Panc1 (cell line): ENCODE results near the gene FILIP1. TPM values are rescaled to one million over a fixed set of nuclear protein-coding genes. Genes with fewer than 3 reads are reported as not detected.

Source experiments
- ATAC-seq: fragments of 200-7000 bp; cut with Tn5 transposase; 2 replicates; pipeline ENCODE4 v1.9.1; 2020; ENCODE audit warnings: mild to moderate bottlenecking, moderate library complexity
- BruUV-seq: library from RNA; stranded (reverse); fragments of 400-500 nt; replicated peaks from 2 replicates; lab custom pipeline; 2021; lab: Mats Ljungman, UMichigan
- CTCF ChIA-PET: fragments of 300-600 bp; sonication (Branson Sonifier 250); formaldehyde crosslinking; loops from one replicate; lab custom pipeline; 2022; ENCODE audit warnings: antibody characterized with exemption; lab: Charles Lee
- POLR2A ChIA-PET: fragments of 300-600 bp; sonication (Branson Sonifier 250); formaldehyde crosslinking; loops from one replicate; lab custom pipeline; 2022; ENCODE audit warnings: antibody characterized with exemption; lab: Charles Lee
- DNase-seq: peaks from one replicate; pipeline ENCODE4 v3.0.0-alpha.2; 2010; ENCODE audit warnings: low read depth, low spot score
- H3K27ac ChIP-seq: 2 replicates; pipeline ENCODE4 v1.5.1; 2011; ENCODE audit warnings: mild to moderate bottlenecking, low read length, inconsistent platforms
- H3K27me3 ChIP-seq: fragments of 200-500 bp; sonication (Bioruptor generic); 2 replicates; pipeline ENCODE4 v1.6.0; 2014; ENCODE audit warnings: low read length, inconsistent platforms; ENCODE audit not compliant: control insufficient read depth, insufficient read depth
- H3K36me3 ChIP-seq: fragments of 200-500 bp; sonication (Bioruptor generic); 2 replicates; pipeline ENCODE4 v1.5.1; 2014; ENCODE audit warnings: inconsistent platforms, mild to moderate bottlenecking, low read length, moderate library complexity; ENCODE audit not compliant: control insufficient read depth, insufficient read depth
- H3K4me1 ChIP-seq: 2 replicates; pipeline ENCODE4 v1.5.1; 2011; ENCODE audit warnings: inconsistent platforms, mild to moderate bottlenecking, low read length, moderate library complexity; ENCODE audit not compliant: control insufficient read depth, insufficient read depth
- H3K4me3 ChIP-seq, 2 experiments: 2 replicates each; pipeline ENCODE4 v1.5.1; 2011 to 2012; ENCODE audit warnings: low read depth in 2 of 2, low read length in 2 of 2, mild to moderate bottlenecking in 2 of 2, inconsistent platforms in 1 of 2, moderate library complexity in 1 of 2
- H3K9me3 ChIP-seq: fragments of 200-500 bp; sonication (Bioruptor generic); 2 replicates; pipeline ENCODE4 v1.5.1; 2014; ENCODE audit warnings: low read depth, mild to moderate bottlenecking, inconsistent platforms, low read length, moderate library complexity; ENCODE audit not compliant: control insufficient read depth, insufficient read depth
- POLR2AphosphoS5 ChIP-seq: IDR thresholded peaks from 2 replicates; pipeline ENCODE4 v1.6.1; 2012; ENCODE audit warnings: mild to moderate bottlenecking, low read depth, low read length, moderate library complexity
- SIN3A ChIP-seq: IDR thresholded peaks from 2 replicates; pipeline ENCODE4 v1.6.1; 2012; ENCODE audit warnings: low read depth, mild to moderate bottlenecking, low read length, moderate library complexity, borderline replicate concordance; ENCODE audit not compliant: insufficient read depth
- TCF7L2 ChIP-seq: IDR thresholded peaks from 2 replicates; pipeline ENCODE4 v1.6.1; 2011; ENCODE audit warnings: mild to moderate bottlenecking, low read depth, low read length, inconsistent platforms
- in situ Hi-C: cut with HindIII; loops from 2 replicates; pipeline ENCODE4 v1.10.0; 2016; ENCODE audit warnings: low sequenced_read_pairs, low pct_unique_long_range_greater_than_20kb
- intact Hi-C: fragments of 100-400 bp; cut with micrococcal nuclease; formaldehyde crosslinking; loops from one replicate; pipeline ENCODE4 v1.10.0; 2022; ENCODE audit not compliant: unreplicated experiment
- total RNA-seq: library from RNA; stranded (reverse); gene quantifications from one replicate; pipeline ENCODE4 v1.2.1, GENCODE V29; 2021; ENCODE audit not compliant: unreplicated experiment
- TF ChIP-seq, protein P1 (sequence below): fragments of 450-650 bp; IDR thresholded peaks from 2 replicates; pipeline ENCODE4 v1.5.1; 2017; ENCODE audit warnings: mild to moderate bottlenecking
- TF ChIP-seq, protein P2 (sequence below), 2 experiments: IDR thresholded peaks; 2 replicates each; pipeline ENCODE4 v1.6.1; 2011 to 2012; ENCODE audit warnings: low read depth in 2 of 2, control low read depth in 1 of 2, low read length in 1 of 2, mild to moderate bottlenecking in 1 of 2, moderate library complexity in 1 of 2; ENCODE audit not compliant: insufficient read depth in 1 of 2

Gene FILIP1
- total RNA-seq, 1 experiment from 2014 or later, result 0.26 TPM

GRCh38 chr6:75539136-75539535 lies 45.5 kb upstream of the FILIP1 start:
- ATAC-seq, result no peak
- ChIA-PET POLR2A (no interaction called here), CTCF (no interaction called here)
- no peaks in the 10 kb centered on the region for H3K4me1 ChIP-seq
- TF ChIP-seq, protein P1, sequence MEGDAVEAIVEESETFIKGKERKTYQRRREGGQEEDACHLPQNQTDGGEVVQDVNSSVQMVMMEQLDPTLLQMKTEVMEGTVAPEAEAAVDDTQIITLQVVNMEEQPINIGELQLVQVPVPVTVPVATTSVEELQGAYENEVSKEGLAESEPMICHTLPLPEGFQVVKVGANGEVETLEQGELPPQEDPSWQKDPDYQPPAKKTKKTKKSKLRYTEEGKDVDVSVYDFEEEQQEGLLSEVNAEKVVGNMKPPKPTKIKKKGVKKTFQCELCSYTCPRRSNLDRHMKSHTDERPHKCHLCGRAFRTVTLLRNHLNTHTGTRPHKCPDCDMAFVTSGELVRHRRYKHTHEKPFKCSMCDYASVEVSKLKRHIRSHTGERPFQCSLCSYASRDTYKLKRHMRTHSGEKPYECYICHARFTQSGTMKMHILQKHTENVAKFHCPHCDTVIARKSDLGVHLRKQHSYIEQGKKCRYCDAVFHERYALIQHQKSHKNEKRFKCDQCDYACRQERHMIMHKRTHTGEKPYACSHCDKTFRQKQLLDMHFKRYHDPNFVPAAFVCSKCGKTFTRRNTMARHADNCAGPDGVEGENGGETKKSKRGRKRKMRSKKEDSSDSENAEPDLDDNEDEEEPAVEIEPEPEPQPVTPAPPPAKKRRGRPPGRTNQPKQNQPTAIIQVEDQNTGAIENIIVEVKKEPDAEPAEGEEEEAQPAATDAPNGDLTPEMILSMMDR, result no peak
- no peak for TF ChIP-seq SIN3A
- no peak for TF ChIP-seq POLR2AphosphoS5
- no peak for TF ChIP-seq TCF7L2
- TF ChIP-seq, protein P2, sequence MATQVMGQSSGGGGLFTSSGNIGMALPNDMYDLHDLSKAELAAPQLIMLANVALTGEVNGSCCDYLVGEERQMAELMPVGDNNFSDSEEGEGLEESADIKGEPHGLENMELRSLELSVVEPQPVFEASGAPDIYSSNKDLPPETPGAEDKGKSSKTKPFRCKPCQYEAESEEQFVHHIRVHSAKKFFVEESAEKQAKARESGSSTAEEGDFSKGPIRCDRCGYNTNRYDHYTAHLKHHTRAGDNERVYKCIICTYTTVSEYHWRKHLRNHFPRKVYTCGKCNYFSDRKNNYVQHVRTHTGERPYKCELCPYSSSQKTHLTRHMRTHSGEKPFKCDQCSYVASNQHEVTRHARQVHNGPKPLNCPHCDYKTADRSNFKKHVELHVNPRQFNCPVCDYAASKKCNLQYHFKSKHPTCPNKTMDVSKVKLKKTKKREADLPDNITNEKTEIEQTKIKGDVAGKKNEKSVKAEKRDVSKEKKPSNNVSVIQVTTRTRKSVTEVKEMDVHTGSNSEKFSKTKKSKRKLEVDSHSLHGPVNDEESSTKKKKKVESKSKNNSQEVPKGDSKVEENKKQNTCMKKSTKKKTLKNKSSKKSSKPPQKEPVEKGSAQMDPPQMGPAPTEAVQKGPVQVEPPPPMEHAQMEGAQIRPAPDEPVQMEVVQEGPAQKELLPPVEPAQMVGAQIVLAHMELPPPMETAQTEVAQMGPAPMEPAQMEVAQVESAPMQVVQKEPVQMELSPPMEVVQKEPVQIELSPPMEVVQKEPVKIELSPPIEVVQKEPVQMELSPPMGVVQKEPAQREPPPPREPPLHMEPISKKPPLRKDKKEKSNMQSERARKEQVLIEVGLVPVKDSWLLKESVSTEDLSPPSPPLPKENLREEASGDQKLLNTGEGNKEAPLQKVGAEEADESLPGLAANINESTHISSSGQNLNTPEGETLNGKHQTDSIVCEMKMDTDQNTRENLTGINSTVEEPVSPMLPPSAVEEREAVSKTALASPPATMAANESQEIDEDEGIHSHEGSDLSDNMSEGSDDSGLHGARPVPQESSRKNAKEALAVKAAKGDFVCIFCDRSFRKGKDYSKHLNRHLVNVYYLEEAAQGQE (IDR thresholded peaks at IDR 0.05; ENCODE audit: insufficient read depth in 1 of 2, low read depth in 2 of 2, low read length in 1 of 2), result no peak
- in situ Hi-C loops, result no loop called here
- no peak overlapping the region for H3K27ac ChIP-seq
- no peak overlapping the region for H3K4me3 ChIP-seq
- intact Hi-C loops, result no loop called here
- H3K36me3 ChIP-seq, result no peaks in the 10 kb centered on the region
- no peaks in the 10 kb centered on the region for H3K9me3 ChIP-seq
- no peaks in the 10 kb centered on the region; the same call in 1 of the 2 replicates for H3K27me3 ChIP-seq
- no TSS peak for BruUV-seq
- no peak for DNase-seq

DNA sequence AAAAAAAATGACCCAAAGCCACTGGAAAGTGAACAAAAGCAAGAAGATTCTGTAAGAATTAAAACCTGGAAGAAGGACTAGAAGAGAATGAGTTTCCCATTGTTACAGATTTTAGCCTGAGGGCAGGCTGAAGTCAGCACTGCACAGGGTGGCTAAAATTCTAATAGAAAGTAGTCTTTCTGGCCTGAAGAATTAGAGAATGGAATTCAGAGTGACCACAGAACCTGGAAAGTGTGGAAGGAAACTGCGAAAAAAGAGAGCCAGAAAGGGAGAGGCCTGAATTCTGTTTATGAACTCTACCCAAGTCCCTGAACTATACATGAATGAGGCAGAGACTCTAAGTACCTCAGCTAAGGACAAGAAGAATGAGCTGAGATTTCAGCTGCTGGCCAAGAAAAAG lies 38.9 kb upstream of the FILIP1 start:
- intact Hi-C loops, result no loop called here
- ATAC-seq (no peak), DNase-seq (no peak)
- ChIA-PET CTCF (no interaction called here), POLR2A (no interaction called here)
- H3K36me3 ChIP-seq, result no peaks in the 10 kb centered on the region
- H3K9me3 ChIP-seq, result no peaks in the 10 kb centered on the region
- BruUV-seq, result no TSS peak
- 0 out of 2 replicates have a peak, but pooled peaks cover 2% of the 10 kb centered on the region for H3K4me1 ChIP-seq
- no peaks in the 10 kb centered on the region; the same call in 1 of the 2 replicates for H3K27me3 ChIP-seq
- TF ChIP-seq TCF7L2 (no peak), POLR2AphosphoS5 (no peak), SIN3A (no peak)
- TF ChIP-seq, protein P1, result no peak
- TF ChIP-seq, protein P2 (IDR thresholded peaks at IDR 0.05; ENCODE audit: insufficient read depth in 1 of 2, low read depth in 2 of 2, low read length in 1 of 2), result no peak
- H3K27ac ChIP-seq, result no peak overlapping the region
- in situ Hi-C loops, result no loop called here
- H3K4me3 ChIP-seq, result no peak overlapping the region
